Glutamatergic neuron (in vitro differentiated cells): Measurements from ENCODE around the gene UCK1. TPM values are rescaled to one million over a fixed set of nuclear protein-coding genes. Genes with fewer than 3 reads are reported as not detected.

Source experiments
- DNase-seq: peaks from one replicate; pipeline ENCODE4 v3.0.0; 2022
- H3K27ac Mint-ChIP-seq: one replicate; pipeline ENCODE4 v1.8.0; 2020; ENCODE audit warnings: mild to moderate bottlenecking, mixed read lengths, inconsistent platforms; ENCODE audit not compliant: unreplicated experiment
- H3K27me3 Mint-ChIP-seq: one replicate; pipeline ENCODE4 v1.8.0; 2020; ENCODE audit warnings: mild to moderate bottlenecking, moderate library complexity, mixed read lengths, inconsistent platforms; ENCODE audit not compliant: unreplicated experiment
- H3K36me3 Mint-ChIP-seq: one replicate; pipeline ENCODE4 v1.8.0; 2020; ENCODE audit warnings: mild to moderate bottlenecking, mixed read lengths, inconsistent platforms; ENCODE audit not compliant: unreplicated experiment
- H3K4me1 Mint-ChIP-seq: one replicate; pipeline ENCODE4 v1.8.0; 2020; ENCODE audit warnings: mild to moderate bottlenecking, low read depth, mixed read lengths, inconsistent platforms; ENCODE audit not compliant: unreplicated experiment
- H3K4me3 Mint-ChIP-seq: one replicate; pipeline ENCODE4 v1.8.0; 2020; ENCODE audit warnings: mild to moderate bottlenecking, mixed read lengths, inconsistent platforms; ENCODE audit not compliant: unreplicated experiment
- H3K9me3 Mint-ChIP-seq: one replicate; pipeline ENCODE4 v1.8.0; 2020; ENCODE audit warnings: mild to moderate bottlenecking, moderate library complexity, mixed read lengths, inconsistent platforms; ENCODE audit not compliant: unreplicated experiment
- total RNA-seq: library from RNA; stranded (reverse); fragmentation: NEBNext Ultra II Directional; extraction: Animal tissue kit (Norgen Biotek cat#: 25700); gene quantifications from one replicate; pipeline ENCODE4 v1.2.1, GENCODE V29; 2021; ENCODE audit not compliant: unreplicated experiment
- TF ChIP-seq, protein P1 (sequence below): fragments of 200-600 bp; sonication (generic); IDR thresholded peaks from one replicate; pipeline ENCODE4 v1.5.0; 2021; ENCODE audit not compliant: partially characterized antibody, unreplicated experiment

Gene UCK1
- total RNA-seq, 1 donor from 2014 or later, result 24.8 TPM

GRCh38 chr9:131511880-131512279 lies 19.2 kb downstream of the UCK1 start:
- H3K9me3 Mint-ChIP-seq, result peaks cover 5% of the 10 kb centered on the region
- no peaks in the 10 kb centered on the region for H3K36me3 Mint-ChIP-seq
- peaks cover 6% of the 10 kb centered on the region for H3K27me3 Mint-ChIP-seq
- no peak for DNase-seq
- H3K4me3 Mint-ChIP-seq, result no peak overlapping the region
- H3K27ac Mint-ChIP-seq, result no peak overlapping the region
- TF ChIP-seq, protein P1, sequence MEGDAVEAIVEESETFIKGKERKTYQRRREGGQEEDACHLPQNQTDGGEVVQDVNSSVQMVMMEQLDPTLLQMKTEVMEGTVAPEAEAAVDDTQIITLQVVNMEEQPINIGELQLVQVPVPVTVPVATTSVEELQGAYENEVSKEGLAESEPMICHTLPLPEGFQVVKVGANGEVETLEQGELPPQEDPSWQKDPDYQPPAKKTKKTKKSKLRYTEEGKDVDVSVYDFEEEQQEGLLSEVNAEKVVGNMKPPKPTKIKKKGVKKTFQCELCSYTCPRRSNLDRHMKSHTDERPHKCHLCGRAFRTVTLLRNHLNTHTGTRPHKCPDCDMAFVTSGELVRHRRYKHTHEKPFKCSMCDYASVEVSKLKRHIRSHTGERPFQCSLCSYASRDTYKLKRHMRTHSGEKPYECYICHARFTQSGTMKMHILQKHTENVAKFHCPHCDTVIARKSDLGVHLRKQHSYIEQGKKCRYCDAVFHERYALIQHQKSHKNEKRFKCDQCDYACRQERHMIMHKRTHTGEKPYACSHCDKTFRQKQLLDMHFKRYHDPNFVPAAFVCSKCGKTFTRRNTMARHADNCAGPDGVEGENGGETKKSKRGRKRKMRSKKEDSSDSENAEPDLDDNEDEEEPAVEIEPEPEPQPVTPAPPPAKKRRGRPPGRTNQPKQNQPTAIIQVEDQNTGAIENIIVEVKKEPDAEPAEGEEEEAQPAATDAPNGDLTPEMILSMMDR, result no peak
- H3K4me1 Mint-ChIP-seq, result no peaks in the 10 kb centered on the region

DNA sequence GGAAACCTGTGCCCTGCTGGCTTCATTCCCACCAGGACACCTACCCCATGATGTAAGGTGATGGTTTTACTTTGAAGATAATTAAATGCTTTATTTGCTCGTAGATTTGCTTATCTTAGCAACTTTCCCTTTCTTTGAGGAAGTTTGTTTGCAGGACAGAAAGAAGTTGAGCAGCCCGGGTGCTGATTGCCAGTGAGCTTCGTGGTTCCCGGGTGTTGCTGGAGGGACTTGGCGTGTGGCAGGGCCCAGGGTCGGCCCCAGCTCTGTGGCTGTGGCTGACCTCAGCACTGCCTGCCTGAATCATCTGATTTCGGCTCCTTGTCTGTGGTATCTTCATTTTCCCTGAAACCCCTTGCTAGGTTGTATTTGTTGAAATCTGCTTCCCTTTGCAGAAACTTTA lies 19.6 kb downstream of the UCK1 start:
- Mint-ChIP-seq H3K4me1 (peaks cover 1% of the 10 kb centered on the region), H3K9me3 (peaks cover 5% of the 10 kb centered on the region), H3K27me3 (peaks cover 6% of the 10 kb centered on the region), H3K27ac (no peak overlapping the region), H3K36me3 (no peaks in the 10 kb centered on the region), H3K4me3 (no peak overlapping the region)
- DNase-seq, result no peak
- TF ChIP-seq, protein P1, result no peak

- Mint-ChIP-seq H3K4me3 (no peak overlapping the region), H3K27me3 (peaks cover 15% of the 10 kb centered on the region), H3K4me1 (peaks cover 16% of the 10 kb centered on the region), H3K36me3 (peaks cover 6% of the 10 kb centered on the region), H3K9me3 (peaks cover 26% of the 10 kb centered on the region), H3K27ac (no peak overlapping the region)
- no peak for DNase-seq
- TF ChIP-seq, protein P1, result no peak
Measured at GRCh38 chr9:131505012-131505411, 26.1 kb downstream of the UCK1 start.

DNA sequence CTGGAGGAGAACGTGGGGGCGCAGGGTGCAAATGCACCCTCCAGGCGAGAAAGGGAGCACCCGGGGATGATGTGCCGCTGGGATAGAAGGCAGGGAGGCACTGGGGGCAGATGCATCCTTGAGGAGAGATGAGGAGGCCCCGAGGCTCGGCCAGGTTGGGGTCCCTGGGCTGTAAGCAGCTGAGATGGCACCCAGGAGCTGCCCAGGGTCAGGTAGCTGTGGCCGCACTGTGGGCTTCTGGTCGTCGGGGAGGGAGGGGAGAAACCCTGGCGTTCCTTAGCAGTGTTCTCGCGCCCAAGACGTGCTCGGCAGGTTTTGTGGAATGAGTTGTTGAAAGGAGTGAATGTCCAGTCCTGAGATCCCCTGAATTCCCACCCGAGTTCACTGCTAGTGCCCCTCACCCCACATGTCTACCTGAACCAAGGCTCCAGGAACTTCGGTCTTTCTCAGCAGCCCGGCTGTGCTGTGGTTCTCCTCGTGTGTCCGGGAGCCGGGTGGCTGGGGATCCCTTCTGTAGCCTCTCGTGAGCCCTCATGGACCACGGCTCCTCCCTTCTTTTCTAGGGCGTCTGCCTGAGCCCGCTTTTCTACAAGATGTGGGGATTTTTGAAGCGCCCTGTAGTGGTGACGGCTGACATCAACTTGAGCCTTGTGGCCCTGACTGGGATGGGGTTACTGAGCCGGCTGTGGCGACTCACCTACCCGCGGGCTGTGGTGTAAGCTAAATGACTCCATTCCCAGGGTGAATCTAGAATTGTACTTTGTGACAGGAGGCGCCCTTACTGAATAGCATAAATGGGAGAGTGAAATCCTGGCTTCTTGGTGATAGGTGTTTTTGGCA lies 27.2 kb downstream of the UCK1 start:
- H3K4me1 Mint-ChIP-seq, result peaks cover 18% of the 10 kb centered on the region
- peaks cover 15% of the 10 kb centered on the region for H3K27me3 Mint-ChIP-seq
- H3K36me3 Mint-ChIP-seq, result peaks cover 6% of the 10 kb centered on the region
- DNase-seq, result no peak
- H3K4me3 Mint-ChIP-seq, result peak overlapping the region; percentile 99
- peak overlapping the region; percentile 90 for H3K27ac Mint-ChIP-seq
- peaks cover 31% of the 10 kb centered on the region for H3K9me3 Mint-ChIP-seq
- TF ChIP-seq, protein P1, result no peak
